ENCODE data around the gene SMAGP.

SMAGP gene

GRCh38 chr12:51264297-51264696 is 5.9 kb downstream of the SMAGP start:
- TF ChIP-seq SIN3A (IDR thresholded peaks at IDR 0.05; ENCODE audit: borderline replicate concordance, insufficient read depth, low read length) = no peak
- TF ChIP-seq TAF1 (IDR thresholded peaks at IDR 0.05; ENCODE audit: borderline replicate concordance, insufficient read depth, low read length) = no peak
- no peak for TF ChIP-seq FOXP2 (optimal IDR thresholded peaks at IDR 0.05; ENCODE audit: borderline replicate concordance, extremely low read depth, extremely low read length, insufficient read depth)
- no peak for TF ChIP-seq POLR2AphosphoS5 (IDR thresholded peaks at IDR 0.05; ENCODE audit: low read depth, low read length)

GRCh38 chr12:51263341-51263740 is 6.9 kb downstream of the SMAGP start:
- TF ChIP-seq SIN3A (IDR thresholded peaks at IDR 0.05; ENCODE audit: borderline replicate concordance, insufficient read depth, low read length) = no peak

- TF ChIP-seq REST (IDR thresholded peaks at IDR 0.05; ENCODE audit: insufficient read depth in 1 of 2, low read depth in 2 of 2, low read length in 2 of 2) (no peak), POLR2AphosphoS5 (IDR thresholded peaks at IDR 0.05; ENCODE audit: low read depth, low read length) (no peak), SIN3A (IDR thresholded peaks at IDR 0.05; ENCODE audit: borderline replicate concordance, insufficient read depth, low read length) (no peak), TAF1 (IDR thresholded peaks at IDR 0.05; ENCODE audit: borderline replicate concordance, insufficient read depth, low read length) (no peak), FOXP2 (optimal IDR thresholded peaks at IDR 0.05; ENCODE audit: borderline replicate concordance, extremely low read depth, extremely low read length, insufficient read depth) (no peak)
These were observed 7.4 kb downstream of the SMAGP start for GRCh38 chr12:51262758-51263177.

- TF ChIP-seq FOXP2 (optimal IDR thresholded peaks at IDR 0.05; ENCODE audit: borderline replicate concordance, extremely low read depth, extremely low read length, insufficient read depth) = no peak
- TF ChIP-seq POLR2AphosphoS5 (IDR thresholded peaks at IDR 0.05; ENCODE audit: low read depth, low read length) = no peak
- no peak for TF ChIP-seq REST (IDR thresholded peaks at IDR 0.05; ENCODE audit: insufficient read depth in 1 of 2, low read depth in 2 of 2, low read length in 2 of 2)
- TF ChIP-seq TAF1 (IDR thresholded peaks at IDR 0.05; ENCODE audit: borderline replicate concordance, insufficient read depth, low read length) = no peak
- TF ChIP-seq SIN3A (IDR thresholded peaks at IDR 0.05; ENCODE audit: borderline replicate concordance, insufficient read depth, low read length) = no peak
These were observed 15.7 kb downstream of the SMAGP start for GRCh38 chr12:51254536-51254935.

- TF ChIP-seq REST (IDR thresholded peaks at IDR 0.05; ENCODE audit: insufficient read depth in 1 of 2, low read depth in 2 of 2, low read length in 2 of 2) = no peak
- no peak for TF ChIP-seq TAF1 (IDR thresholded peaks at IDR 0.05; ENCODE audit: borderline replicate concordance, insufficient read depth, low read length)
- no peak for TF ChIP-seq POLR2AphosphoS5 (IDR thresholded peaks at IDR 0.05; ENCODE audit: low read depth, low read length)
- TF ChIP-seq FOXP2 (optimal IDR thresholded peaks at IDR 0.05; ENCODE audit: borderline replicate concordance, extremely low read depth, extremely low read length, insufficient read depth) = no peak
- TF ChIP-seq SIN3A (IDR thresholded peaks at IDR 0.05; ENCODE audit: borderline replicate concordance, insufficient read depth, low read length) = no peak
These were observed 16.9 kb downstream of the SMAGP start for GRCh38 chr12:51253276-51253675.

- TF ChIP-seq FOXP2 (optimal IDR thresholded peaks at IDR 0.05; ENCODE audit: borderline replicate concordance, extremely low read depth, extremely low read length, insufficient read depth) (no peak), POLR2AphosphoS5 (IDR thresholded peaks at IDR 0.05; ENCODE audit: low read depth, low read length) (no peak), REST (IDR thresholded peaks at IDR 0.05; ENCODE audit: insufficient read depth in 1 of 2, low read depth in 2 of 2, low read length in 2 of 2) (no peak), SIN3A (IDR thresholded peaks at IDR 0.05; ENCODE audit: borderline replicate concordance, insufficient read depth, low read length) (no peak), TAF1 (IDR thresholded peaks at IDR 0.05; ENCODE audit: borderline replicate concordance, insufficient read depth, low read length) (no peak)
These were observed 22.6 kb downstream of the SMAGP start for GRCh38 chr12:51247523-51248206.

All from PFSK-1 (cell line).